Activated CD8-positive, alpha-beta memory T cell treated with anti-CD3 and anti-CD28 coated beads, Interleukin-2, amount 50 U/mL, for 48 hours (primary cell): Measurements from ENCODE around the gene RMDN2.
"Not testable (repeated sequence)": the region's sequence is repeated elsewhere in the genome, so short reads cannot be mapped to it uniquely, and the experiment has no call there.

Experiments used
- DNase-seq: peaks from one replicate; pipeline ENCODE4 v3.0.0-alpha.2; 2020

RMDN2 gene

GRCh38 chr2:37937568-37937967 lies 12.5 kb downstream of the RMDN2 start:
- DNase-seq, result not testable (repeated sequence)

- not testable (repeated sequence) for DNase-seq
Observed at GRCh38 chr2:37941267-37941666, 16.2 kb downstream of the RMDN2 start.

GRCh38 chr2:37944268-37944667 lies 19.2 kb downstream of the RMDN2 start:
- DNase-seq, result no peak

- DNase-seq, result no peak
Observed at GRCh38 chr2:37947306-37947705, 22.2 kb downstream of the RMDN2 start.

GRCh38 chr2:37962018-37962739 lies 37.1 kb downstream of the RMDN2 start:
- DNase-seq, result not testable (repeated sequence)

- DNase-seq, result not testable (repeated sequence)
Observed at GRCh38 chr2:37962740-37963121, 37.6 kb downstream of the RMDN2 start.

- DNase-seq, result not testable (repeated sequence)
Observed at GRCh38 chr2:37963901-37964300, 38.8 kb downstream of the RMDN2 start.

- DNase-seq, result no peak
Observed at GRCh38 chr2:37966326-37966725, 41.2 kb downstream of the RMDN2 start.

GRCh38 chr2:37969731-37970130 lies 44.6 kb downstream of the RMDN2 start:
- no peak for DNase-seq

- no peak for DNase-seq
Observed at GRCh38 chr2:37971971-37972370, 46.9 kb downstream of the RMDN2 start.

GRCh38 chr2:37973615-37974353 lies 48.7 kb downstream of the RMDN2 start:
- no peak for DNase-seq

- no peak for DNase-seq
Observed at GRCh38 chr2:37975808-37976207, 50.7 kb downstream of the RMDN2 start.

- DNase-seq, result no peak
Observed at GRCh38 chr2:37976411-37976810, 51.3 kb downstream of the RMDN2 start.

GRCh38 chr2:37982147-37982582 lies 57.1 kb downstream of the RMDN2 start:
- peak; percentile 80 for DNase-seq

GRCh38 chr2:37982847-37983246 lies 57.8 kb downstream of the RMDN2 start:
- no peak for DNase-seq

- DNase-seq, result no peak
Observed at GRCh38 chr2:37983719-37984118, 58.6 kb downstream of the RMDN2 start.

GRCh38 chr2:37984176-37984575 lies 59.1 kb downstream of the RMDN2 start:
- DNase-seq, result no peak

- DNase-seq, result no peak
Observed at GRCh38 chr2:37984589-37984988, 59.5 kb downstream of the RMDN2 start.

- no peak for DNase-seq
Observed at GRCh38 chr2:37985333-37985732, 60.2 kb downstream of the RMDN2 start.

- DNase-seq, result no peak
Observed at GRCh38 chr2:37987098-37987775, 62.1 kb downstream of the RMDN2 start.

GRCh38 chr2:37992601-37993000 lies 67.5 kb downstream of the RMDN2 start:
- DNase-seq, result no peak

- no peak for DNase-seq
Observed at GRCh38 chr2:37993143-37993542, 68.1 kb downstream of the RMDN2 start.

- no peak for DNase-seq
Observed at GRCh38 chr2:37997629-37998028, 72.5 kb downstream of the RMDN2 start.
